Activated T-helper 1 cell treated with anti-CD3 and anti-CD28 coated beads, Interleukin-2, amount 50 U/mL, for 16 hours (primary cell): ENCODE results near the gene SMYD3.
A peak's percentile ranks its signal among the peaks of the same experiment; 100 is the strongest.
"Not testable (repeated sequence)": the region's sequence is repeated elsewhere in the genome, so short reads cannot be mapped to it uniquely, and the experiment has no call there.

Source experiments
- DNase-seq, 2 donors: peaks; one replicate each; pipeline ENCODE4 v3.0.0-alpha.2; 2020; ENCODE audit warnings: low read depth in 1 of 2, low spot score in 1 of 2

SMYD3 gene

GRCh38 chr1:246040200-246040890 is 466.7 kb downstream of the SMYD3 start:
- no peak for DNase-seq

- no peak for DNase-seq
These were observed 467.5 kb downstream of the SMYD3 start for GRCh38 chr1:246039584-246039983.

- no peak for DNase-seq
These were observed 469.2 kb downstream of the SMYD3 start for GRCh38 chr1:246037832-246038231.

GRCh38 chr1:246036175-246036574 is 470.9 kb downstream of the SMYD3 start:
- no peak for DNase-seq

GRCh38 chr1:246035060-246035541 is 472.0 kb downstream of the SMYD3 start:
- DNase-seq = no peak

GRCh38 chr1:246034630-246035029 is 472.4 kb downstream of the SMYD3 start:
- DNase-seq = no peak

- no peak for DNase-seq
These were observed 474.1 kb downstream of the SMYD3 start for GRCh38 chr1:246032984-246033383.

GRCh38 chr1:246032031-246032551 is 475.0 kb downstream of the SMYD3 start:
- no peak for DNase-seq

- DNase-seq = no peak
These were observed 477.5 kb downstream of the SMYD3 start for GRCh38 chr1:246029616-246030015.

GRCh38 chr1:246024118-246024517 is 483.0 kb downstream of the SMYD3 start:
- DNase-seq = not testable (repeated sequence)

GRCh38 chr1:246020211-246020954 is 486.7 kb downstream of the SMYD3 start:
- no peak for DNase-seq

GRCh38 chr1:246018146-246018545 is 488.9 kb downstream of the SMYD3 start:
- no peak for DNase-seq

- no peak for DNase-seq
These were observed 494.7 kb downstream of the SMYD3 start for GRCh38 chr1:246012341-246012740.

- DNase-seq = no peak
These were observed 496.7 kb downstream of the SMYD3 start for GRCh38 chr1:246010386-246010785.

- DNase-seq = no peak
These were observed 498.7 kb downstream of the SMYD3 start for GRCh38 chr1:246008363-246008831.

GRCh38 chr1:246005067-246005466 is 502.0 kb downstream of the SMYD3 start:
- no peak for DNase-seq

- DNase-seq = no peak
These were observed 502.8 kb downstream of the SMYD3 start for GRCh38 chr1:246004301-246004700.

- no peak for DNase-seq
These were observed 503.7 kb downstream of the SMYD3 start for GRCh38 chr1:246003442-246003730.

GRCh38 chr1:246002725-246003441 is 504.2 kb downstream of the SMYD3 start:
- peak; percentile 65 to 73 for DNase-seq

GRCh38 chr1:246001837-246002230 is 505.2 kb downstream of the SMYD3 start:
- no peak for DNase-seq

GRCh38 chr1:246001142-246001836 is 505.8 kb downstream of the SMYD3 start:
- DNase-seq = no peak
